GM21515 (cell line): ENCODE data around the gene TSHZ2.
"Not testable (repeated sequence)": the region's sequence is repeated elsewhere in the genome, so short reads cannot be mapped to it uniquely, and the experiment has no call there.

Source experiments
- ATAC-seq: cut with Tn5 transposase; IDR thresholded peaks from one replicate; pipeline ENCODE4 v1.9.1; 2021; ENCODE audit not compliant: unreplicated experiment

TSHZ2 gene

DNA sequence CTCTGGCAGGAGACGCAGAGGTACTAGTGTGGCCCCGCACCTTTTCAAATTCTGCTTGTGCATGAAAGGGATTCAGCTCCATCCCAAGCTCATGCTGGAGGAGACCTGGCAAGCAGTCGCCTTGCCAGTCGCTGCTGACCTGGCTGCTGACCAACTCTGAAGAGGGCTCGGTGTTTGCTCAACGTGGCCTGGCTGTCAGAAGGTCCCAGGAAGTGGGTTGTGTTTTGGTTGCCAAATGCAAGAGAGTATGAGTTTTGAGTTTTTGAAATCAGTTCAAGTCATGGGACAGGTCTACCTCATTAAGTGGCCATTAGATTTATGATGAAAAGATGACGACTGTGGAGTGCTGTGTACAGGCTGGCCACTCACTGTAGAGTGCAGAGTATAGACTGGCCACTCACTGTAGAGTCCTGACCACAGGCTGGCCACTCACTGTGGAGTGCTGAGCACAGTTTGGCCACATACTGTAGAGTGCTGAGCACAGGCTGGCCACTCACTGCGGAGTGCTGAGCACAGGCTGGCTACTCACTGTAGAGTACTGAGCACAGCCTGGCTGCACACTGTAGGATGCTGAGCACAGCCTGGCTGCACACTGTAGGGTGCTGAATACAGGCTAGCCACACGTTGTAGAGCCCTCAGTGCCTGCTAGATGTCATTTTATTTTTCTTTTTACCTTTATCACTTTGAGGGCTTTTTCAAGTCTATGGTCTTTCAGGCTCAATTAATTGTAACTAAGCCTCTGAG, 427.6 kb downstream of the TSHZ2 start:
- no peak for ATAC-seq

DNA sequence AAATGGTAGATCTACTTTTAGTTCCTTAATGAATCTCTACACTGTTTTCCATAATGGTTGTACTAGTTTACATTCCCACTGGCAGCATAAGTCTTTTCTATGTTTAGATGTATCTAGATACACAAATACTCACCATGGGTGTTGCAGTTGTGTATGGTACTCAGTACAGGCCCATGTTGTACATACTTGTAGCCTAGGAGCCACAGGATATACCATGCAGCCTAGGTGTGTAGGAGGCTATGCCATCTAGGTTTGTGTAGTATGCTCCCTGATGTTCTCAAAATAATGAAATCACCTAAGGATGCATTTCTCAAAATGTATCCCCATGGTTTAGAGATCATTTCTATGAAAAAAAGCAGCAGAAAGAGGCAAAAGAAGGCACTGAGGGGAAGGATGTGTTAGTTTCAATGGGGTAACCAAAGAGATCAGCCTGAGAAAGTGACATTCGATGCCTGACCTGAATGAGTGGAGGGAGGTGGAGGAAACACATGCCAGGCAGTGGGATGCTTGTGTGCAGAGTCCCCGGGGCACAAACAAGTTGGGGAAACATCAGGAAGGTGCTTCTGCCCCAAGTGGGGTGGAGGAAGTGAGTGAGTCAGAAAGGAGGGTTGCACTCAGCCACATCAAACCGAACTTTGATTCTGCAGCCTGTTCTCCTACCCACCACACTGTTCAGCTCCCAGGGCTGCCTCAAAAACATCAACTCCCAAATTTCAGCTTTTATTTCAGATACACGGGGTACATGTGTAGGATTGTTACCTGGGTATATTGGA, 430.3 kb downstream of the TSHZ2 start:
- no peak for ATAC-seq

DNA sequence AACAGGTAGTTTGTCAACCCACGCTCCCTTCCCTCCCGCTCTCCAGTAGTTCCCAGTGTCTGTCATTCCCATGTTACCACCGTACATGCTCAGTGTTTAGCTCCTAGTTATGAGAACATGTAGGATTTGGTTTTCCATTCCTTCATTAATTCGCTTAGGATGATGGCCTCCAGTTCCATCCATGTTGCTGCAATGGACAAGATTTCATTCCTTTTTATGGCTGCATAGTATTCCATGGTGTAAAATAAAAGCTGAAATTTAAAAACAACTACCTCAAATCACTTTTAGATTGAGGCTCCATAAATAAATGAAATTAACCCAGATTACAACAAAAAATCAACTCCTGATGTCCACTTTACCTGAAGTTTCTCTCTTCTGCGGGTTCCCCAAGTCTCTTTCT, 430.9 kb downstream of the TSHZ2 start:
- ATAC-seq = no peak

DNA sequence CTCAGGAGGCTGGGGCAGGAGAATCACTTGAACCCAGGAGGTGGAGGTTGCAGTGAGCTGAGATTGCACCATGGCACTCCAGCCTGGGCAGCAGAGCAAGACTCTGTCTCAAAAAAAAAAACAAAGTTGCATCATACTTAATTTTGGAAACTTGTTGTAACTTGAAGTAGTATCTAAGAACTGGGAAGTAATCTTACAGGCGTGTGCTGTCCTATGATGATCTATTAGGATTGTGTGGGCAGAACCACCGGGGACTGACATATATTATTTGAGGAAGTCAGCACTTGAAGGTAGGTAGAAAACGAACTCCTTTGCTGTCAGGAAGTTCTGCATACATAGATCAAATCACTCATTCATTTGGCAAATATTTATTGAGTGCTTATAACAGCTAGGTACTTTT, 433.0 kb downstream of the TSHZ2 start:
- ATAC-seq = no peak

DNA sequence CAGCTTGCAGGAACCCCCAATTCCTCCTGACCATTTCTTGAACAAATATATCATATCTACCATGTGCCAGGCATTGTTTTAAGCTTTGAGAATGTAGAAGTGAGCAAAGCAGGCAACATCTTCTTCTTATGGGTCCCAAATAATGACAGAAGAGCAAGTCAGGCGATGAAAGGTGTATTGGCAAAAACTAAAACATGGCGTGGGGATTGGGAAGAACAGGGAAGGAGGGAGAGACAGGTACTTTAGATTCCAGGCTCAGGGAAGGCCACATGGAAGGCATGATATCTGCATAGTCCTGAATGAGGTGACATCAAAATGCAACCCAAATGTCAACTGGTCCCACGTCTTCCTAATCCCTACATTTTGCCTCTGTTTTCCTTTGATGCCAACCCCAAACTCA, 434.4 kb downstream of the TSHZ2 start:
- ATAC-seq = no peak

DNA sequence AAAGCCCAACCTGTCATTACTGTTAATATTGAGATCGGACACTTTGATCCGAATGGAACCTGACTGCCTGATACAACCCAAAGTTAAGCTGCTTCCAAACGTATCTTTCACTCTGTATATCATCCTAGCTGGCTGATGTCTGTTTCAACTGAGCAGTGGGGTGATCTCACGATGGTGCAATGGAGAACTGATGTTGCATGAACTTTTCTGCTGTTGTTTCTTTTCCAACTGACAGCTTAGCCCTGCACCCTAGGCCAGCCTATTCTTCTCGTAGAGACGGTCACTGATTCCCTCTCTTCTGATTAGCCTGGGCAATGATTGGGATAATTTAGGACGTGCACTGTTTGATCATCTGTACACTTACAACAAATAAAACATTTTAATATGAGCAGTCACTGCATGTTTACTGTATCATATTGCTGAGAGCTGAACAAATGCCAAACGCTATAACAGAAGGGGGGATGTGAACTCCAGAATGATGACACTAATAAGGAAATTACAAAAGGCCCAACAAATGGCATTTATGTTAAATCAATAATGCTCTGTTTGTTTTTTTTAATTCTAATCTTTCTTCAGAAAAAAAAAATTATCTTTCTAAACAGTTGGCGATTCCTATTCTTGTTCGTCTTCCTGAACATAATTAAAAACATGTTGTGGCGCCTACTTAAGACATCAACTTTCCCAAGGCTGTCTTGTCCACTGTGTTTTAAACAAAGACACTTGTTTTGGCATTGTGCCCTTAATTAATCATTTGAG, 436.7 kb downstream of the TSHZ2 start:
- ATAC-seq = no peak

DNA sequence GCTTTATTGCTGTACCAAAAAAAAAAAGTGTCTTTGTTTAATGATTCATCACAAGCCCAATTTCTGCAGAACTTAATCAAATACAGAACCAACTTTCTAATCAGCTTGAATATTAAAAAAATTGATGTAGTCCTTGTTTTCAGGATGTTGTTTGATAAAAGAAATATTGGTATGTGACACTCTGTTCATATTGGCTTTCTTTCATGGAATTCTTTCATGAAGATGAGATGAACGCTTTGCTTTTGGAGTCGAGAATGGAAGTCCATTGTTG, 437.2 kb downstream of the TSHZ2 start:
- ATAC-seq = no peak

DNA sequence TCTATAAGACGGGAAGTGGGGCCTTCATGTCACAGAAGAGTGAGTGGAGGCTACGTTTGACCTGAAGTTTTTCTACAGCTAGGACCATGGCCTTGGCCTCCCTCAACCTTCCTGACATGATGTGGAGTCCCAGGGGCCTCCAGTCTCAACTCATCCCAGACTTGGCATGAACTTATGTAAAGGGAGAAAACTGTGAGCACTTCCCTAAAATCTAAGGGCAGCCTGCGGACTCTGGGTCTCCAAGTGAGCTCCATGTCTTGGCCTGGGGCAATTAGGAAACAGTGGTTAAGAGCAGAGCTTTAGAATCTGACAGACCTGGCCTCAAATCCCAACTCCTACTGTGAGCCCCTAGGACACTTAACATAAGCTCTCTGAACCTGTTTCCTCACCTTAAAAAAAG, 439.0 kb downstream of the TSHZ2 start:
- ATAC-seq = no peak

DNA sequence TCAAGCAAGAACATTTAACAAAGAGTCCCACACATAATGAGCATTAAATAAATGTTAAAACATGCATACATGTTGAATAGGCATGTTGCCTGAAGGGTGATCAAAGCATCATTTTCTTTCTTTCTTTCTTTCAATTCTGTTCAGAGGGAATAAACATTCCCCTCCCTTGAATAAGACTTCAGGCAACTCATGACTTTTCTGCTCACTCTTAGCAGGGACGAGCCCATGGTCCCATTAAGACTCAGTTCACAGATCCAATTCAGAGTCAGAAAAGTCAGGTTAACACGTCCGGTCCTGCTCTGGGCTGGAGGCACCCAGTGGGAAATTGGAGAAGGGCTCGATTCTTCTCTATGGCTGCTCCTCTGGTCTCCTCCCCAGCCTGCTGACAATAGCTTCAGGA, 439.7 kb downstream of the TSHZ2 start:
- ATAC-seq = no peak

DNA sequence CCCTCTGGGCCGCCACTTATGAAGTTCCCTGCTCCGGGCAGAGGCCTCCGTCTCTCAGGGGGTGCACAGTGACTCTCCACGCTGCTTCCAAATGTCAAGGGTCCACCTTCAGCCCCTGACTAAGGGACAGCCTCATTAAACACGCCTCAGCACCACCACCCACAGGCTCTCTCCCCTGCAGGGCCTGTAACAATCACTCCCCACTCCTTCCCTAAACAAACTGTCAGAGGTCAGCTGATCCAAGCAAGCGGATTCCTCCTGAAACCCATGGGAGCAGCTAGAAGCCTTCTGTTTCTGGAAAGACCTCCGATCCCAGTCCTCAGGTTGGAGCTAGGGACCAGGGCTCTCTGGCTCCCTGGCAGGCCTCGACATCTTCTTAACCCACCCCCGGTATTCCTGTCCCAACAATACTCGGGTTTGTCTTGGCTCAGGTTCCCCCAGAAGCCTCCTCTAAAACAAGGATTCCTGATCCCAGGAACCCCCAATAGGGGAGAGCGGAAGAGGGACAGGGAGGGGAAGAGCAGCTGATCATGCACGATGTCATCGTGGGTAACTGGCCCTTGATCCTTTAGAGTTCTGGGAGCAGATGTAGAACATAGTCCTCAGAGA, 440.5 kb downstream of the TSHZ2 start:
- no peak for ATAC-seq

DNA sequence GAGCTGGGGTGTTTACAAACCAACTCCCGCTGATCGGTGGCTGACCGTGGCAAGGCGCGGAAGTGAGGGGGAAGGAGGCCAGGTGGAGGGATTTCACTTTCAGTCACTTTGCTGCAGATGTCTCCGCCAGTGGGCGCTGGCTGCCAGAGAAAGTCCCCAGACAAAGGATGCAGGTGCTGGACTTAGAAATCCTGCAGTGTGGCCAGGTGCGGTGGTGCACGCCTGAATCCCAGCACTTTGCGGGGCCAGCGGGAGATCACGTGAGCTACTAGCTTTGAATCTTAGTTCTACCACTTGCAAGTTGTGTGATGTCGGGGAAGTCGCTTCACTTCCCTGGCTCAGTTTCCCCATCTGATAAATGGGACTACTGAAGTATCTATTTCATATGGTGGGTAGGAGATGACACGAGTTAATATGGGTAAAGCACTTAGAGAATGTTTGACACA, 441.1 kb downstream of the TSHZ2 start:
- peak; percentile 95 for ATAC-seq

DNA sequence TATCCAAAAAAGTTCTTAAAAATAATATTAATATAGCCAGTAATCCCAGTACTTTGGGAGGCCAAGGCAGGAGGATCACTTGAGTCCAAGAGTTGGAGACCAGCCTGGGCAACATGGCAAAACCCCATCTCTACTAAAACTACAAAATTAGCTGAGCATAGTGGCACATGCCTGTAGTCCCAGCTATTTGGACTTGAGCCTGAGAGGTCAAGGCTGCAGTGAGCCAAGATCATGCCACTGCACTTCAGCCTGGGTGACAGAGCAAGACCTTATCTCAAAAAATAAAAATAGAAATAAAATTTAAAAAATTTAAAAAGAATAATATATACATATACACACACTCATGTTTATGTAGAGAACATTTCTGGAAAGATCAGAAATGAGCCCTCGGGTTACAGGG, 441.7 kb downstream of the TSHZ2 start:
- ATAC-seq = not testable (repeated sequence)

DNA sequence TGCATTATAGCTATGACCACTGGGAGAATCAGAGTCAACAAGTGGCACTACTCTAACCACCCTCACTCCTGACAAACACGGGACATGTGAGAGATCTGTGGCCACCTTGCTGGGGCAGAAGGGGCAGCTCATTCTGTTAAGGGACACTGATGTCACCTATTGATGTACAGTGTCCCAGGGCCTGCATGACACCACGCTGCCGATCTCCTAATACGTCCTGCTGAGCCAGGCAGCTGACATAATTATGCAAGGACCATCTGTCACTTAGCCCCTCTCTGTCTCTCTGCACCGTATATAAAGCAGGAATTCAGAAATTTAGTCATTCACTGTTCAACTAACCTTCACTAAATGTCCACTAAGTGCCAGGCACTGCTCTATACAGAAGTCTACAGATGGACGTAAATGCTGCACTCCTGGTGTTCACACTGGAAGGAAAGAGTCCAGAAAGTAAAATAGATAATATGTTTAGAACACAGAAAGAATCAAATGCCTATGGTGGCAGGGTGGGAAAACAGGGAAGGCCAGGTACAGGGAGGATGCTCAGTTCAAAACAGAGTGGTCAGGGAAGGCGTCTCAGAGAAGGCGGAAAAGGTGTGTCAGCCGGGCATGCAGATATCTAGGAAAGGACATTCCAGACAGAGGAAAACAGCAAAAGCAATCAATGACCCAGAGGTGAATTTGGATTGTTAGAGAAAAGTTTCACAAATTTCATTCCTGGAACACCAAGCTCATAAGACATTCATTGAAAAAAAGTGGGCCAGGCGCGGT, 447.7 kb downstream of the TSHZ2 start:
- ATAC-seq = no peak

DNA sequence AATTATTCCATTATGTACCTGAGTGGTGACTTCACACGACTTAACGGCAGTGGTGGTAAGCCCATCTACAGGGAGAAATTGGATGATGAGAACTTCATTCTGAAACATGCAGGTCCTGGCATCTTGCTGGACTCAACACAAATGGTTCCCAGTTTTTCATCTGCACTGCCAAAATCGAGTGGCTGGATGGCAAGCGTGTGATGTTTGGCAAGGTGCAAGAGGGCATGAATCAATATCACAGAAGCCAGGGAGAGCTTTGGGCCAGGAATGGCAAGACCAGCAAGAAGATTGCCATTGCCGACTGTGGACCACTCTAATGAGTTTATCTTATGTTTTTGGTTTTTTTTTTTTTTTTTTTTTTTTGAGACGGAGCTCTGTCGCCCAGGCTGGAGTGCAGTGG, 449.2 kb downstream of the TSHZ2 start:
- no peak for ATAC-seq

DNA sequence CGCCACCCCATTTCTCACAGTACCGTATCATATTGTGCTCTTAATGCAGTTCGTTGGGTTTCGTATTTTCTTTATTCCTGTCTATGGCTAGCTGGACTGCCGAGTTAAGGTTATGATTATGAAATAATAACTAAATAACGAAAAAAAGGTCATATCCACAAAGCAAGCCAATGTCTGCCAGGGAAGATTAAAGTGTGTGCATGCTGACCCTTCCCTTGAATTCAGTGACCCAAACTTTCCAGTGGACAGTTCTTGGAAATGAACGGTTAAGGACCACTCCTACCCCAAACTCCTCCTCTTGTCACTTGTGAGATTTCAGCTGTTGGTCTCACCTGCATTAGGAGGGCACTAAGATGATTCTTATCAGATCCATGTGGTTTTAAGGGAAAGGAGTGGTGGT, 449.9 kb downstream of the TSHZ2 start:
- ATAC-seq = no peak

DNA sequence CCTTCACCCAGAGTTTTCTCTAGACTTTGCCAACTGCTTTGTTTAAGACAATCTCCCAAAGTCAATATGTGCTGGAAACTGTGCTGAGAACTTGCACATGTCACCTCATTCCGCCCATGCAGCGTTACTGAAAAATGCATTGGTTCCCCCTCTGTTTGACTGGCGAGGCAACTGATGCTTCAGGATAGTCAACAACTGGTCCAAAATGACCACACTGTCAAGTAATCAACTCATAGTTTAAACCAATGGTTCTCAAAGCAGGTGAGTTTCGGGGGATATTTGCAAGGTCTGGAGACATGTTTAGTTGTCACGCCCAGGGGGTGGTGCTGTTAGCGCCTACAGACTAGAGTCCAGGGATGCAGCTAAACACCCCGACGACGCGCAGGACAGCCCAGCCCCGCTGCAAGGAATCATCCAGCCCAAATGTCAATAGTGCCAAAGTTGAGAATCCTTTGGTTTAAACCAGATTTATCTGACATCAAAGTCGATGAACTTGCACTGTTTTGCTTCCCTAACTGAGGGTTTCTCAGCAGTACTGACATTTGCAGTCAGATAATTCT, 451.5 kb downstream of the TSHZ2 start:
- no peak for ATAC-seq

DNA sequence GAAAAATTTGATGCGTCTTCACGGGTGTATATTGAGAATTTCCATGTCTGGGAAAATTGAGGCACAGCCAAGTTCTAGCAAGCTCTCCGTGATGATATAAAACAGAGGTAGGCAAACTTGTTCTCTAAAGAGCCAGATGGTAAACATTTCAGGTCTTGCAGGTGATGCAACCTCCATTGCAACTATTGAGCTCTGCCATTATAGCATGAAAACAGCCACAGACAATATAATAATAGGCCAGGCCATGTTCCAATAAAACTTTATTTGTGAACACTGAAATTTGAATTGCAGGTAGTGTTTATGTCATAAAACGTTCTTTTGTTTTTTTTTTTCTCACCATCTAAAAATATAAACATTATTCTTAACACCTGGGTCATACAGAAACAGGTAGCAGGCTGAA, 453.3 kb downstream of the TSHZ2 start:
- no peak for ATAC-seq

DNA sequence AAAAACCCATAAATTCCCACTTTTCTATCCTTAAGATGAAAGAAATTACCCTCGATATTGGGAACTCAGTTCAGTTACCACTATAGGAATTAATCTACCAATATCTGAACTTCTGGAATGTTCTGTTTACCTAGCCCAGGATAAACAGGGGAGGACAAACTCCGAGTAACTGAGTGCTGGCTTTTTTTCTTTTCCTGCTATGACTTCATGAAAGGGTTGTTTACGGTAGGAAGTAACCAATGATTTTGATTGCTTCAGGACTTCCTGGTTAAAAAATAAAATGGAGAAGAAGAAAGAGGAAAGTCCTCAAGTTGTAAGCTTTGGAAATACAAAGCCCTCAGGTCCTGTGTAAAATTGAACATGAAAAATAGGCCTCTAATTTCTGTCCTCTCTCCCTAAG, 453.8 kb downstream of the TSHZ2 start:
- ATAC-seq = no peak

DNA sequence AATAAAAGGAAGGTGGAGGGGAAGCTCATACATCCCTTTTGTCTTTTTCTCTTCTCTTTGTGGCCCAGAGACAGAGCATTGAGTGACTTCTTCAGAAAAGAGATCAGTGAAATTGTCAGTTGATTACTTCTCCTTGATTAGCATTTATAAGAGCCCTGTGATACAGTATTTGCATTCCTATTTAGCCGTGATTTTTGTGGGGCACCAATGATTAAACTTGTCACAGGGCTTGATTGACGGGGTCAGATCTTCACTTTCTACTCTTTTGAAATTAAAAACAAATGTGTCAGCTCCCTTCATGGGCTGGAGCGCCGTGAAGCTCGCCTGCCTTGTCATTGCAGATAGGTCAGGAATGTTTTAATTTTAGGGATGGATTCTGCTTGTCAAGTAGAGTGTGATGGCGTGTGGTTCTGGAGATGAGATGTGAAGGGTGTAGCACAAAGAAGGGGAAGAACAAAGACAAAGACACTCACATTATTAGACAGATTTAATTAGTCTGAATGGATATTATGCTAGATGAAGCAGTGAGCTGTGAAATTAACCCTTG, 454.7 kb downstream of the TSHZ2 start:
- ATAC-seq = no peak

DNA sequence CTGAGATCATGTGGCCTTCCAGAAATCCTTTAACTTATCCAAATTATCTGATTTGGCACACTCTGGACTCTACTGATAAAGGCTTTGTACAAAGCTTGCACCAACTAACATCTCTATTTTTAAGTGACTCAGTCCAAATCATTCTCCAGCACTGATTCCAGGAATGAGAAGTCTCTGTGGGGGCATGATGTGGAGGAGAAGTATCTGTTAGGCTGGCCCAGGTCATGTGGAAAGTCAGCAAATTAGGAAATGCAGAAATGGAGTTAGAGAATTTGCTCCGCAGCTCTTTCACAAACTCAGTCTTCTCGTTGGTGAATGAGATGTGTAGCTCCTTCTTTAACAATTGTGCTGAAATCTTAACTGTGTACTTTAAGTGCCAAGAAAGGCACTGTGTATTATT, 455.8 kb downstream of the TSHZ2 start:
- no peak for ATAC-seq
